ENCODE measurements around the gene LRRC51.

DNA sequence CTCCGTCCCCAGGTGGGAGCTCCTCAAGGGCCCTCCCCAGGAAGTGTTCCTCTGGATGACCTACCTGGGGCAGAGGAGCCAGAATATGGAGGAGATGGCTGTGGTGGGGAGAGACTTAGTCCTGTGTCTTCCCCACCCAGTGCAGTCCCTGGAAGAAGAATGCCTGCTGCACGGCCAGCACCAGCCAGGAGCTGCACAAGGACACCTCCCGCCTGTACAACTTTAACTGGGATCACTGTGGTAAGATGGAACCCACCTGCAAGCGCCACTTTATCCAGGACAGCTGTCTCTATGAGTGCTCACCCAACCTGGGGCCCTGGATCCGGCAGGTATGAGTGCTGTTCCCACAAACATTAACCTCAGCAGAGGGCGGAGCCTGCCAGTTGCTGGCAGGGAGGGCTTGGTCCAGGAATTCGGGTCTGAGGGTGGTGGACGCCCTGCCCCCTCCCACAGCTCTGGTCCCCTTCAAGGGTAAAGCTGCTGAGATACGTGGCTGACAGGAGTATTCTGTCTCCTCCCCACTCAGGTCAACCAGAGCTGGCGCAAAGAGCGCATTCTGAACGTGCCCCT is 58.3 kb downstream of the LRRC51 start:
- TF ChIP-seq, protein P1, sequence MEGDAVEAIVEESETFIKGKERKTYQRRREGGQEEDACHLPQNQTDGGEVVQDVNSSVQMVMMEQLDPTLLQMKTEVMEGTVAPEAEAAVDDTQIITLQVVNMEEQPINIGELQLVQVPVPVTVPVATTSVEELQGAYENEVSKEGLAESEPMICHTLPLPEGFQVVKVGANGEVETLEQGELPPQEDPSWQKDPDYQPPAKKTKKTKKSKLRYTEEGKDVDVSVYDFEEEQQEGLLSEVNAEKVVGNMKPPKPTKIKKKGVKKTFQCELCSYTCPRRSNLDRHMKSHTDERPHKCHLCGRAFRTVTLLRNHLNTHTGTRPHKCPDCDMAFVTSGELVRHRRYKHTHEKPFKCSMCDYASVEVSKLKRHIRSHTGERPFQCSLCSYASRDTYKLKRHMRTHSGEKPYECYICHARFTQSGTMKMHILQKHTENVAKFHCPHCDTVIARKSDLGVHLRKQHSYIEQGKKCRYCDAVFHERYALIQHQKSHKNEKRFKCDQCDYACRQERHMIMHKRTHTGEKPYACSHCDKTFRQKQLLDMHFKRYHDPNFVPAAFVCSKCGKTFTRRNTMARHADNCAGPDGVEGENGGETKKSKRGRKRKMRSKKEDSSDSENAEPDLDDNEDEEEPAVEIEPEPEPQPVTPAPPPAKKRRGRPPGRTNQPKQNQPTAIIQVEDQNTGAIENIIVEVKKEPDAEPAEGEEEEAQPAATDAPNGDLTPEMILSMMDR (IDR thresholded peaks at IDR 0.05; ENCODE audit: control extremely low read depth in 1 of 3, insufficient read depth in 1 of 3, low read depth in 1 of 3, low read length in 3 of 3): no peak
- no peak for TF ChIP-seq EP300 (IDR thresholded peaks at IDR 0.05; ENCODE audit: borderline replicate concordance in 1 of 2, low read depth in 2 of 2, low read length in 2 of 2)
- no peak for TF ChIP-seq POLR2AphosphoS5 (IDR thresholded peaks at IDR 0.05; ENCODE audit: low read depth, low read length)
- TF ChIP-seq HDAC2 (IDR thresholded peaks at IDR 0.05; ENCODE audit: borderline replicate concordance in 1 of 2, low read depth in 2 of 2, low read length in 2 of 2): no peak
- no peak for TF ChIP-seq YY1 (IDR thresholded peaks at IDR 0.05; ENCODE audit: low read depth, low read length)
- no peak for TF ChIP-seq TCF12 (IDR thresholded peaks at IDR 0.05; ENCODE audit: low read depth, low read length)
